DND-41 (cell line): ENCODE results near the gene CPA4.

ENCODE experiments used
- ATAC-seq: fragments of 200-7000 bp; cut with Tn5 transposase; 3 replicates; pipeline ENCODE4 v1.9.1; 2021; ENCODE audit warnings: low read depth; ENCODE audit not compliant: insufficient read depth
- DNase-seq: peaks from one replicate; pipeline ENCODE4 v3.0.0-alpha.2; 2020
- H2AFZ ChIP-seq: 2 replicates; pipeline ENCODE4 v1.6.0; 2012; ENCODE audit warnings: low read depth, low read length
- H3K27ac ChIP-seq: 2 replicates; pipeline ENCODE4 v1.5.1; 2012; ENCODE audit warnings: low read length, inconsistent platforms
- H3K27me3 ChIP-seq: fragments of 200-600 bp; sonication (generic); 2 replicates; pipeline ENCODE4 v1.6.0; 2012; ENCODE audit warnings: low read length, mild to moderate bottlenecking, inconsistent platforms; ENCODE audit not compliant: insufficient read depth, poor library complexity
- H3K36me3 ChIP-seq: 2 replicates; pipeline ENCODE4 v1.5.1; 2012; ENCODE audit warnings: low read length, inconsistent platforms; ENCODE audit not compliant: insufficient read depth
- H3K4me1 ChIP-seq: 2 replicates; pipeline ENCODE4 v1.5.1; 2012; ENCODE audit warnings: mild to moderate bottlenecking, low read length; ENCODE audit not compliant: insufficient read depth
- H3K4me2 ChIP-seq: 2 replicates; pipeline ENCODE4 v1.6.0; 2012; ENCODE audit warnings: mild to moderate bottlenecking, moderate library complexity, low read length, inconsistent platforms; ENCODE audit not compliant: insufficient read depth
- H3K4me3 ChIP-seq, 2 experiments: fragments of 200-600 bp in 1 of 2; shearing (Covaris generic) in 1 of 2; 2 replicates each; pipeline ENCODE4 v1.5.1; 2012 to 2016; ENCODE audit warnings: inconsistent platforms in 2 of 2, low read length in 2 of 2, mild to moderate bottlenecking in 2 of 2, low read depth in 1 of 2, moderate library complexity in 1 of 2
- H3K79me2 ChIP-seq: 2 replicates; pipeline ENCODE4 v1.6.0; 2012; ENCODE audit warnings: low read length, inconsistent platforms; ENCODE audit not compliant: insufficient read depth
- H3K9ac ChIP-seq: 2 replicates; pipeline ENCODE4 v1.6.0; 2012; ENCODE audit warnings: low read depth, mild to moderate bottlenecking, inconsistent platforms, low read length, moderate library complexity
- H3K9me3 ChIP-seq: 2 replicates; pipeline ENCODE4 v1.5.1; 2012; ENCODE audit warnings: low read length, moderate library complexity, mild to moderate bottlenecking, inconsistent platforms; ENCODE audit not compliant: insufficient read depth, severe bottlenecking
- H4K20me1 ChIP-seq: 2 replicates; pipeline ENCODE4 v1.6.0; 2012; ENCODE audit warnings: low read length; ENCODE audit not compliant: insufficient read depth
- CTCF ChIP-seq: IDR thresholded peaks from 2 replicates; pipeline ENCODE4 v1.5.1; 2012; ENCODE audit warnings: borderline replicate concordance, low read length, moderate library complexity, mild to moderate bottlenecking; ENCODE audit not compliant: poor library complexity, severe bottlenecking; ENCODE audit errors: extremely low read depth
- EZH2 ChIP-seq: IDR thresholded peaks from 3 replicates; pipeline ENCODE4 v1.6.1; 2012; ENCODE audit warnings: borderline replicate concordance, low read depth, mild to moderate bottlenecking, moderate library complexity, low read length, inconsistent platforms; ENCODE audit not compliant: severe bottlenecking

Gene CPA4

GRCh38 chr7:130369110-130369711, 76.2 kb downstream of the CPA4 start:
- Histone ChIP-seq H3K4me2 (no peak overlapping the region), H2AFZ (no peak overlapping the region), H3K79me2 (no peaks in the 10 kb centered on the region), H3K9me3 (no peaks in the 10 kb centered on the region), H3K4me1 (no peaks in the 10 kb centered on the region), H4K20me1 (no peaks in the 10 kb centered on the region), H3K27ac (no peak overlapping the region), H3K4me3 (no peak overlapping the region), H3K27me3 (no peaks in the 10 kb centered on the region), H3K36me3 (no peaks in the 10 kb centered on the region), H3K9ac (no peak overlapping the region)
- DNase-seq, result no peak
- no peak for TF ChIP-seq EZH2
- no peak for TF ChIP-seq CTCF
- ATAC-seq, result no peak

- Histone ChIP-seq H3K4me3 (no peak overlapping the region), H4K20me1 (no peaks in the 10 kb centered on the region), H3K4me1 (no peaks in the 10 kb centered on the region), H3K27me3 (no peaks in the 10 kb centered on the region), H3K9me3 (no peaks in the 10 kb centered on the region), H3K27ac (no peak overlapping the region), H3K36me3 (no peaks in the 10 kb centered on the region), H3K4me2 (no peak overlapping the region), H2AFZ (no peak overlapping the region), H3K79me2 (no peaks in the 10 kb centered on the region), H3K9ac (no peak overlapping the region)
- DNase-seq, result no peak
- TF ChIP-seq EZH2 (no peak), CTCF (no peak)
- no peak for ATAC-seq
Observed at GRCh38 chr7:130369831-130370550, 77.0 kb downstream of the CPA4 start.

- Histone ChIP-seq H2AFZ (no peak overlapping the region), H4K20me1 (no peaks in the 10 kb centered on the region), H3K4me3 (no peak overlapping the region), H3K27ac (no peak overlapping the region), H3K27me3 (no peaks in the 10 kb centered on the region), H3K9me3 (peaks cover 3% of the 10 kb centered on the region), H3K9ac (no peak overlapping the region), H3K36me3 (no peaks in the 10 kb centered on the region), H3K4me1 (no peaks in the 10 kb centered on the region), H3K4me2 (no peak overlapping the region), H3K79me2 (no peaks in the 10 kb centered on the region)
- no peak for ATAC-seq
- DNase-seq, result no peak
- TF ChIP-seq CTCF (no peak), EZH2 (no peak)
Observed at GRCh38 chr7:130371046-130371445, 78.1 kb downstream of the CPA4 start.
